HCT116 (cell line): ENCODE results near the gene RGS7. TPM values are rescaled to one million over a fixed set of nuclear protein-coding genes. Genes with fewer than 3 reads are reported as not detected.

ENCODE experiments used
- ATAC-seq: fragments of 200-7000 bp; cut with Tn5 transposase; 2 replicates; pipeline ENCODE4 v1.9.1; 2020; ENCODE audit warnings: mild to moderate bottlenecking, moderate library complexity
- BruUV-seq: library from RNA; stranded (reverse); fragments of 400-500 nt; replicated peaks from 2 replicates; lab custom pipeline; 2021; lab: Mats Ljungman, UMichigan
- CTCF ChIA-PET: fragments of 300-600 bp; sonication (Branson Sonifier 250); formaldehyde crosslinking; loops from one replicate; lab custom pipeline; 2021; ENCODE audit warnings: antibody characterized with exemption; lab: Charles Lee
- POLR2A ChIA-PET: fragments of 300-600, 350-600 bp; sonication (Branson Sonifier 250); formaldehyde crosslinking; loops from one replicate; lab custom pipeline; 2021; ENCODE audit warnings: antibody characterized with exemption; lab: Charles Lee
- RAD21 ChIA-PET, 2 experiments: fragments of 300-600 bp; sonication (Branson Sonifier 250); formaldehyde crosslinking; loops; one replicate each; lab custom pipeline; 2023; ENCODE audit warnings: low total read pairs in 2 of 2; ENCODE audit not compliant: uncharacterized antibody in 2 of 2, unreplicated experiment in 2 of 2, low non-redundant PET in 1 of 2; lab: Charles Lee
- DNase-seq: peaks from one replicate; pipeline ENCODE4 v3.0.0-alpha.2; 2010; ENCODE audit warnings: low read depth, low spot score
- H2AFZ ChIP-seq: fragments of 200-600 bp; shearing (Covaris generic), sonication (generic); 2 replicates; pipeline ENCODE4 v1.6.1; 2017; ENCODE audit warnings: low read depth, mixed run types, mixed read lengths, antibody characterized with exemption, low read length; ENCODE audit not compliant: poor library complexity, severe bottlenecking
- H3K27ac ChIP-seq: 2 replicates; pipeline ENCODE4 v1.5.1; 2012; ENCODE audit warnings: low read depth, low read length
- H3K27me3 ChIP-seq: fragments of 200-600 bp; sonication (generic); 2 replicates; pipeline ENCODE4 v1.6.1; 2016; ENCODE audit warnings: mixed run types, low read length, mixed read lengths; ENCODE audit not compliant: insufficient read depth
- H3K36me3 ChIP-seq, 2 experiments: fragments of 200-500 bp in 1 of 2; fragments of 200-600 bp in 1 of 2; sonication (Bioruptor generic) in 1 of 2; sonication (generic) in 1 of 2; 2 replicates each; pipeline versions ENCODE4 v1.5.1 to v1.6.1; 2014 to 2016; ENCODE audit warnings: low read length in 2 of 2, inconsistent platforms in 1 of 2, mixed read lengths in 1 of 2, mixed run types in 1 of 2; ENCODE audit not compliant: insufficient read depth in 2 of 2, control insufficient read depth in 1 of 2
- H3K4me1 ChIP-seq, 2 experiments: fragments of 200-600 bp in 1 of 2; sonication (generic) in 1 of 2; 2 replicates each; pipeline versions ENCODE4 v1.5.1 to v1.6.1; 2012 to 2017; ENCODE audit warnings: low read length in 2 of 2, inconsistent platforms in 1 of 2, mild to moderate bottlenecking in 1 of 2, mixed read lengths in 1 of 2, mixed run types in 1 of 2, moderate library complexity in 1 of 2; ENCODE audit not compliant: insufficient read depth in 2 of 2, control insufficient read depth in 1 of 2
- H3K4me2 ChIP-seq: fragments of 200-600 bp; sonication (generic); 2 replicates; pipeline ENCODE4 v1.6.1; 2017; ENCODE audit warnings: mixed run types, low read length, mixed read lengths
- H3K4me3 ChIP-seq, 2 experiments: fragments of 200-600 bp in 1 of 2; sonication (generic) in 1 of 2; replicated peaks in 1 of 2; 2 replicates each; pipeline ENCODE4 v1.5.1; 2011 to 2016; ENCODE audit warnings: low read length in 2 of 2, control low read depth in 1 of 2, low read depth in 1 of 2, mild to moderate bottlenecking in 1 of 2, mixed read lengths in 1 of 2, mixed run types in 1 of 2
- H3K79me2 ChIP-seq: fragments of 200-600 bp; sonication (generic); 2 replicates; pipeline ENCODE4 v1.6.1; 2017; ENCODE audit warnings: mild to moderate bottlenecking, mixed run types, low read length, moderate library complexity, mixed read lengths; ENCODE audit not compliant: insufficient read depth
- H3K9ac ChIP-seq: fragments of 200-600 bp; sonication (generic); 2 replicates; pipeline ENCODE4 v1.6.1; 2016; ENCODE audit warnings: low read length, mixed read lengths
- H3K9me2 ChIP-seq: fragments of 200-600 bp; sonication (generic), shearing (Covaris generic); 2 replicates; pipeline ENCODE4 v1.6.1; 2017; ENCODE audit warnings: mixed run types, mild to moderate bottlenecking, moderate library complexity; ENCODE audit not compliant: insufficient read depth
- H3K9me3 ChIP-seq, 2 experiments: fragments of 200-500 bp in 1 of 2; fragments of 200-600 bp in 1 of 2; sonication (Bioruptor generic) in 1 of 2; sonication (generic) in 1 of 2; 2 replicates each; pipeline ENCODE4 v1.6.1; 2014 to 2017; ENCODE audit warnings: low read length in 2 of 2, mixed read lengths in 2 of 2, inconsistent platforms in 1 of 2, low read depth in 1 of 2, mild to moderate bottlenecking in 1 of 2, mixed run types in 1 of 2, moderate library complexity in 1 of 2; ENCODE audit not compliant: control insufficient read depth in 1 of 2, insufficient read depth in 1 of 2
- H4K20me1 ChIP-seq: fragments of 200-600 bp; sonication (generic), shearing (Covaris generic); 2 replicates; pipeline ENCODE4 v1.6.1; 2017; ENCODE audit warnings: mixed run types, mild to moderate bottlenecking, moderate library complexity; ENCODE audit not compliant: insufficient read depth
- ATF3 ChIP-seq: IDR thresholded peaks from 2 replicates; pipeline ENCODE4 v1.6.1; 2012
- CBX3 ChIP-seq: IDR thresholded peaks from 2 replicates; pipeline ENCODE4 v1.6.1; 2012; ENCODE audit warnings: low read depth
- CEBPB ChIP-seq: IDR thresholded peaks from 2 replicates; pipeline ENCODE4 v1.6.1; 2012; ENCODE audit warnings: low read depth
- EZH2 ChIP-seq: fragments of 200-600 bp; sonication (generic); IDR thresholded peaks from 2 replicates; pipeline ENCODE4 v1.6.1; 2017; ENCODE audit warnings: antibody characterized with exemption, mixed run types
- EZH2phosphoT487 ChIP-seq: fragments of 200-600 bp; IDR thresholded peaks from 2 replicates; pipeline ENCODE4 v1.6.1; 2018; ENCODE audit warnings: antibody characterized with exemption, borderline replicate concordance
- JUND ChIP-seq: IDR thresholded peaks from 2 replicates; pipeline ENCODE4 v1.6.1; 2012
- MAX ChIP-seq: IDR thresholded peaks from 2 replicates; pipeline ENCODE4 v1.6.1; 2012
- POLR2A ChIP-seq: IDR thresholded peaks from 2 replicates; pipeline ENCODE4 v1.7.0; 2011; ENCODE audit warnings: borderline replicate concordance; ENCODE audit not compliant: insufficient read depth, insufficient read length; ENCODE audit errors: extremely low read depth
- POLR2AphosphoS5 ChIP-seq: IDR thresholded peaks from 2 replicates; pipeline ENCODE4 v1.6.1; 2011; ENCODE audit warnings: mild to moderate bottlenecking, low read depth, low read length, moderate library complexity
- RAD21 ChIP-seq: IDR thresholded peaks from 2 replicates; pipeline ENCODE4 v1.6.1; 2012; ENCODE audit warnings: low read depth, mild to moderate bottlenecking
- SIN3A ChIP-seq: IDR thresholded peaks from 2 replicates; pipeline ENCODE4 v1.6.1; 2012; ENCODE audit warnings: low read depth
- SRF ChIP-seq: IDR thresholded peaks from 2 replicates; pipeline ENCODE4 v1.6.1; 2012; ENCODE audit warnings: low read depth
- TCF7L2 ChIP-seq: IDR thresholded peaks from 2 replicates; pipeline ENCODE4 v1.7.0; 2011; ENCODE audit warnings: borderline replicate concordance, inconsistent platforms; ENCODE audit not compliant: insufficient read depth, insufficient read length; ENCODE audit errors: extremely low read depth
- ZBTB33 ChIP-seq: IDR thresholded peaks from 2 replicates; pipeline ENCODE4 v1.6.1; 2011; ENCODE audit warnings: mild to moderate bottlenecking, low read length, moderate library complexity; ENCODE audit not compliant: insufficient replicate concordance; ENCODE audit errors: extremely low read depth
- ZFX ChIP-seq: fragments of 450-650 bp; IDR thresholded peaks from 2 replicates; pipeline ENCODE4 v1.6.1; 2017
- ZNF274 ChIP-seq: fragments of 200-500 bp; sonication (Bioruptor generic); IDR thresholded peaks from 2 replicates; pipeline ENCODE4 v1.6.1; 2014; ENCODE audit warnings: mild to moderate bottlenecking, low read depth, low read length, inconsistent platforms
- intact Hi-C: fragments of 100-400 bp; cut with micrococcal nuclease; formaldehyde crosslinking; loops from 2 replicates; pipeline ENCODE4 v1.10.0; 2022
- total RNA-seq: library from RNA; stranded (reverse); gene quantifications from one replicate; pipeline ENCODE4 v1.2.1, GENCODE V29; 2021; ENCODE audit not compliant: unreplicated experiment

The RGS7 gene
- total RNA-seq, 1 experiment from 2014 or later, result not detected

GRCh38 chr1:240999826-241000225 lies 357.2 kb downstream of the RGS7 start:
- H4K20me1 ChIP-seq, result no peaks in the 10 kb centered on the region
- ChIA-PET CTCF (no interaction called here), POLR2A (no interaction called here)

More at GRCh38 chr1:240999826-241000225, 357.2 kb downstream of the RGS7 start:
- H2AFZ ChIP-seq, result no peak overlapping the region
- RAD21 ChIA-PET, result no interaction called here
- no peaks in the 10 kb centered on the region for H3K4me1 ChIP-seq
- intact Hi-C loops, result no loop called here
- H3K4me3 ChIP-seq, result no peak overlapping the region
- BruUV-seq, result no TSS peak
- H3K9me2 ChIP-seq, result no peaks in the 10 kb centered on the region
- H3K9ac ChIP-seq, result no peak overlapping the region
- ATAC-seq (no peak), DNase-seq (no peak)
- H3K27ac ChIP-seq, result no peak overlapping the region
- H3K36me3 ChIP-seq, result no peaks in the 10 kb centered on the region
- H3K9me3 ChIP-seq, result peaks cover 0 to 4% of the 10 kb centered on the region in 2 experiments; a peak in 2 of 4 replicates
- H3K79me2 ChIP-seq, result no peaks in the 10 kb centered on the region
- H3K4me2 ChIP-seq, result no peak overlapping the region
- no peak for TF ChIP-seq TCF7L2
- TF ChIP-seq EZH2phosphoT487, result no peak
- no peak for TF ChIP-seq SIN3A
- no peak for TF ChIP-seq ZBTB33
- TF ChIP-seq CBX3, result no peak
- TF ChIP-seq ZNF274, result no peak
- TF ChIP-seq EZH2, result no peak
- no peak for TF ChIP-seq RAD21
- TF ChIP-seq POLR2AphosphoS5, result no peak
- TF ChIP-seq POLR2A, result no peak
- no peak for TF ChIP-seq ATF3
- no peak for TF ChIP-seq JUND
- TF ChIP-seq MAX, result no peak
- TF ChIP-seq SRF, result no peak
- TF ChIP-seq ZFX, result no peak
- no peak for TF ChIP-seq CEBPB
- H3K27me3 ChIP-seq, result no peaks in the 10 kb centered on the region
